ENCODE measurements around the gene CCDC183.
"Not testable (repeated sequence)": the region's sequence is repeated elsewhere in the genome, so short reads cannot be mapped to it uniquely, and the experiment has no call there.

DNA sequence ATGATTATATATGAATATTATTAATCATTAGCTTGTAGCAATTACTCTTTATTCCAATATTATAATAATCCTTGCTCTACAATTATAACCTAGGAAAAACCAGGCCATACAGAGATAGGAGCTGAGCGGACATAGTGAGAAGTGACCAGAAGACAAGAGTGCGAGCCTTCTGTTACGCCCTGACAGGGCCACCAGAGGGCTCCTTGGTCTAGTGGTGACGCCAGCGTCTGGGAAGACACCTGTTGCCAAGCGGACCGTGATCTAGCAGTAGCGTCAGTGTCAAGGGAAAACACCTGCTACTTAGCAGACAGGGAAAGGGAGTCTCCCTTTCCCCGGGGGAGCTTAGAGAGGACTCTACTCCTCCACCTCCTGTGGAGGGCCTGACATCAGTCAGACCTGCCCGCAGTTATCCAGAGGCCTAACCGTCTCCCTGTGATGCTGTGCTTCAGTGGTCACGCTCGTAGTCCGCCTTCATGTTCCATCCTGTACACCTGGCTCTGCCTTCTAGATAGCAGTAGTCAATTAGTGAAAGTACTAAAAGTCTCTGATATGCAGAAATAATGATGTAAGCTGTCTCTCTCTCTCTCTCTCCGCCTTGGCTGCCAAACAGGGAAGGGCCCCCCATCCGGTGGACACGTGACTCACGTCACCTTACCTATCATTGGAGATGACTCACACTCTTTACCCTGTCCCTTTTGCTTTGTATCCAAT lies 29.6 kb upstream of the CCDC183 start:
- TF ChIP-seq, protein P1, sequence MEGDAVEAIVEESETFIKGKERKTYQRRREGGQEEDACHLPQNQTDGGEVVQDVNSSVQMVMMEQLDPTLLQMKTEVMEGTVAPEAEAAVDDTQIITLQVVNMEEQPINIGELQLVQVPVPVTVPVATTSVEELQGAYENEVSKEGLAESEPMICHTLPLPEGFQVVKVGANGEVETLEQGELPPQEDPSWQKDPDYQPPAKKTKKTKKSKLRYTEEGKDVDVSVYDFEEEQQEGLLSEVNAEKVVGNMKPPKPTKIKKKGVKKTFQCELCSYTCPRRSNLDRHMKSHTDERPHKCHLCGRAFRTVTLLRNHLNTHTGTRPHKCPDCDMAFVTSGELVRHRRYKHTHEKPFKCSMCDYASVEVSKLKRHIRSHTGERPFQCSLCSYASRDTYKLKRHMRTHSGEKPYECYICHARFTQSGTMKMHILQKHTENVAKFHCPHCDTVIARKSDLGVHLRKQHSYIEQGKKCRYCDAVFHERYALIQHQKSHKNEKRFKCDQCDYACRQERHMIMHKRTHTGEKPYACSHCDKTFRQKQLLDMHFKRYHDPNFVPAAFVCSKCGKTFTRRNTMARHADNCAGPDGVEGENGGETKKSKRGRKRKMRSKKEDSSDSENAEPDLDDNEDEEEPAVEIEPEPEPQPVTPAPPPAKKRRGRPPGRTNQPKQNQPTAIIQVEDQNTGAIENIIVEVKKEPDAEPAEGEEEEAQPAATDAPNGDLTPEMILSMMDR (conservative IDR thresholded peaks at IDR 0.05 in 1 of 2, IDR thresholded peaks at IDR 0.05 in 1 of 2; ENCODE audit: extremely low read depth in 1 of 2, insufficient read depth in 1 of 2, low read depth in 1 of 2, low read length in 2 of 2) = peak in 1 of 2 donors; percentile 46
- TF ChIP-seq EZH2 (IDR thresholded peaks at IDR 0.05; ENCODE audit: borderline replicate concordance, low read length) = not testable (repeated sequence)
